Stimulated activated effector memory CD8-positive, alpha-beta T cell treated with anti-CD3 and anti-CD28 coated beads, Interleukin-12 subunit alpha, Interleukin-12 subunit beta, amount 100 ng/mL, for 72 hours (primary cell): ENCODE results near the gene CD96.
"Not testable (repeated sequence)": the region's sequence is repeated elsewhere in the genome, so short reads cannot be mapped to it uniquely, and the experiment has no call there.

Experiments
- ATAC-seq: fragments of 150-1000 bp; cut with Tn5 transposase; 2 replicates; pipeline ENCODE4 v1.10.0; 2021
- DNase-seq, 2 donors: peaks; one replicate each; pipeline ENCODE4 v3.0.0; 2021 to 2022; ENCODE audit warnings: low spot score in 2 of 2
- H3K27ac Mint-ChIP-seq: one replicate; pipeline ENCODE4 v1.8.0; 2022; ENCODE audit warnings: mild to moderate bottlenecking, mixed read lengths
- H3K36me3 Mint-ChIP-seq: one replicate; pipeline ENCODE4 v1.8.0; 2022; ENCODE audit warnings: mild to moderate bottlenecking, mixed read lengths
- H3K4me1 Mint-ChIP-seq: one replicate; pipeline ENCODE4 v1.8.0; 2022; ENCODE audit warnings: mixed read lengths
- H3K4me3 Mint-ChIP-seq: one replicate; pipeline ENCODE4 v1.8.0; 2022; ENCODE audit warnings: mild to moderate bottlenecking, mixed read lengths
- H3K9me3 Mint-ChIP-seq: one replicate; pipeline ENCODE4 v1.8.0; 2022; ENCODE audit warnings: mixed read lengths

CD96 gene

DNA sequence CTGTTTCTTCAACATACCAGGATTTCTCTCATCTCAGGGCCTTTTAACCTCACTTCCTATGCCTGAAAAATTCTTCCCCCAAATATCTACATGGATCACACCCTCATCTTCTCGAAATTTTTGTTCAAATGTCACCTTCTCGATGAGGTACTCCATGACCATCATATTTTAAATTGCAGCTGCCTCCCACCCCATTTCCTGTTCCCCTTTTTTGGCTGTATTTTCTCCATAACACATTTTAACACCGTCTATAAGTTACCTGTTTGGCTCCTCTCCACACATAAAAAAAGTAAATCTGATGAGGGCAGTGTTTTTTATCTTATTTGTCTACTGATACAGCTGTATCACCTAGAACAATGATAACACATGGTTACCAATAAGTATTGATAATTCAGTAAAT is 73.9 kb downstream of the CD96 start:
- Mint-ChIP-seq H3K4me1 (peaks cover 85% of the 10 kb centered on the region), H3K9me3 (no peaks in the 10 kb centered on the region), H3K36me3 (peaks cover 65% of the 10 kb centered on the region), H3K27ac (peak overlapping the region; percentile 99), H3K4me3 (peak overlapping the region; percentile 72)
- ATAC-seq (no peak), DNase-seq (no peak)

DNA sequence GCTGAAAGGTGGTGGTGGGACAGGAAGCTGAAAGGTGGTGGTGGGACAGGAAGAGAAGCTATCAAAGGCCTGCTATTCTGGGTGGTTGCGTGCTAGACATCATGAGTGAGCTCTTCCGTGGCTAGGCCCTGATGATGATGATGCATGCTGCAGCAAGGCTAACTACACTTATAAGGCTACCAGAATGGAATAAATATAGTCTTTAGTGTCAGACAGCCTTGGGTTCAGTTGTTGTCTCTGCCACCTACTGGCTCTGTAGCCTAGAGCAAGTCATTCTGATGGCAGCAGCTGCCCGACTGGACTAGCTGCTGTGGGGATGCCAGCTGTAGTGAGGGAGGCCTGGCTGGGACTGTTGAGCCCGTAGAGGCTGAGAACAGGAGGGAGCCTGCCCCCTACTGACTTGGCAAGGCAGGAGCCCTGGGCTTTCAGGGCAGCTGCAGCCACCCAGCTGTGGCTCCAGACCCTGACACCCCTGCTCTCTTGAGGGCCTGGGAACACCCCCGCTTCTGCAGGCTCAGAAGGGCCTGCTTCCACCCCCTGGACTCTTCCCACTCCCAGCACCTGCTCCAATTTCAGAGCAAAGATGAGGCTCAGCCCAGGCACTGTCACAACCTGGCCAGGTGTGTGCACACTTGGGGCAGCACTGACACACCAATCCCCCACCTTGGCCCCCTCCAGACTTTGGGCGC is 74.6 kb downstream of the CD96 start:
- peak; percentile 89 for ATAC-seq
- H3K27ac Mint-ChIP-seq: peak overlapping the region; percentile 99
- peak; percentile 51 to 87 for DNase-seq
- peaks cover 58% of the 10 kb centered on the region for H3K36me3 Mint-ChIP-seq
- H3K4me3 Mint-ChIP-seq: peak overlapping the region; percentile 72
- peaks cover 79% of the 10 kb centered on the region for H3K4me1 Mint-ChIP-seq
- no peaks in the 10 kb centered on the region for H3K9me3 Mint-ChIP-seq

DNA sequence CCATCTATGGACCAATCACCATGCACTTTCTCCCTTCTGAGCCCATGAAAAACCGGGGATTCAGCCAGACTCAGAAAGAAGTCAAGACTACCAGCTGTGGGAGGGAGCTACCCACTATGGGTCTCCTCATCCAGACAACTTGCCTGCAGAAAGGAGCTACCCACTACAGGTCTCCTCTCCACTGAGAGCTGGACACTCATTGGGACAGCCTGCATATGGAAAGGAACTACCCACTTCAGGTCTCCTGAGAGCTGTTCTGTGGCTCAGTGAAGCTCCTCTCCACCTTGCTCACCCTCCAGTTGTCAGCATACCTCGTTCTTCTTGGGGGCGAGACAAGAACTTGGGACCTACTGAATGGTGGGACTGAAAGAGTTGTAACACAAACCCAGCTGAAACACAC is 75.4 kb downstream of the CD96 start:
- Mint-ChIP-seq H3K9me3 (no peaks in the 10 kb centered on the region), H3K36me3 (peaks cover 57% of the 10 kb centered on the region), H3K27ac (peak overlapping the region; percentile 99), H3K4me1 (peaks cover 76% of the 10 kb centered on the region), H3K4me3 (peak overlapping the region; percentile 72)
- ATAC-seq: no peak
- no peak for DNase-seq

DNA sequence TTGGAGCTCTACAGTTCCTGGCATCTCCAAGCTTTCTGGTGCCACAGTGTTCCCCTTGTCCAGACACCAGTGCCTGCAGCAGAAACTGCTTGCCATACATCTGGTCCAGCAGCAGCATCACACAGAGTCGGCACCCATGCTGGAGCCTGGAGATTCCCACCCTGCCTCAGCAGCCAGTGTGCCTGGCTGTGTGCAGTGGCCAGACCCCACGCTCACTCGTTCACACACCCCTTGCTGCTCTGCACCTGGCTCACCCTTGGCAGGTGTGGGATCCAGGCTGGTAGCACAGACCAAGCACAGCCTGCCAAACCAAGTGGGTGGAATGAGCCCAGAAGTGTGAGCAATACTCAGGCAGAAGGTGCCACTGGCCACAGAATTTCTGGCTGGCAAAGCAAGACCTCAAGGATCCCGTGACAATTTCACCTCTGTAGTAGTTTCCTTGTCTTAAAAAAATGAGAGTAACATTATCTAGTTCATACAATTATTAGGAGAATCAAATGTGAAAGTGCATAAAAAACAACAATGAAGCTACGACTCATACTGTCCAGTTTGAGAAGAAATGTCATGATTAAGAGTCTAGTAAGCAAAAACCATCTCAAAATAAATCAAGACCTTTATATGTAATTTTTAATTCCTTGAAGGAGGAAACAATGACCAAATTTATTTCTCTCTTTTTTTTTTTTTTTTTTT is 76.1 kb downstream of the CD96 start:
- DNase-seq (no peak), ATAC-seq (peak; percentile 3)
- H3K9me3 Mint-ChIP-seq: no peaks in the 10 kb centered on the region
- H3K27ac Mint-ChIP-seq: peak overlapping the region; percentile 99
- peaks cover 69% of the 10 kb centered on the region for H3K4me1 Mint-ChIP-seq
- peaks cover 57% of the 10 kb centered on the region for H3K36me3 Mint-ChIP-seq
- H3K4me3 Mint-ChIP-seq: peak overlapping the region; percentile 72

DNA sequence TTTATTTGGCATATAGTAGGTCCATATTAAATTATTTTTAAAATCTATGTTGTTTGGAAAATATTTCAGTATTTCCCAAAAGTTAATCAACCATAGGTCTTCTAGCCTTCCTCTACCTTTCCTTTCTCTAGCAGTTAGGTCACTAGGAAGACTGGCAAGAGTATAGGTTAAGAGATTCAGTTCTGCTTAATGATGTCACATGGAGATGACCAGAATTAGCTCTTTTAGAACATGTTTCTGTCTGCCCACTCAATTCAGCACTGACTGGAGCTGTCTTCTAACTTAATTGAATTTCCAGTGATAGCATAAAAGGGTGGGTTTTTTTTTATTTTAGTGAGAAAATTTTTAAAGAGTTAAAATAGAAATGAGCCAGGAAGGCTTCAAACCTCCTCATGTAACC is 76.9 kb downstream of the CD96 start:
- H3K4me1 Mint-ChIP-seq: peaks cover 61% of the 10 kb centered on the region
- H3K27ac Mint-ChIP-seq: peak overlapping the region; percentile 99
- no peak for DNase-seq
- peaks cover 59% of the 10 kb centered on the region for H3K36me3 Mint-ChIP-seq
- peak overlapping the region; percentile 72 for H3K4me3 Mint-ChIP-seq
- ATAC-seq: no peak
- H3K9me3 Mint-ChIP-seq: no peaks in the 10 kb centered on the region

DNA sequence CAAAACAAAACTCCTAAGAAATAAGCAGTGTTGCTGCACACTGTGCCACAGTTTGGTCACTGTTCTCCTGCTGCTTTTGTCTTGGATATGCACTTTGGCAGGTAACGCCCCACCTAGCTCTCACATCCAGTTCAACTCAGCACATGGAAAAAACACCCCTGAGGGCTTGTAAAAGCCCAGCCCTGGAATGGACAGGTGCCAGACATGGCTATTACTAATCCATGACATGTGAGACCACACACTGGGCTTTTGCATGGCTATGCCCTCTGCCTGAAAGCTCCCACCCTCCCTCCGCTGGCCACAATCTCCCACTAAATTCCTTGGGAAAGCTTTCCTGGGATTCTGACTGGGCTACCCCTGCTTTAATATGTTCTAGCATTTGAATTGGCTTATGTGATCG is 77.8 kb downstream of the CD96 start:
- Mint-ChIP-seq H3K4me3 (no peak overlapping the region), H3K4me1 (peaks cover 60% of the 10 kb centered on the region), H3K9me3 (no peaks in the 10 kb centered on the region), H3K36me3 (peaks cover 61% of the 10 kb centered on the region), H3K27ac (peak overlapping the region; percentile 4)
- ATAC-seq (no peak), DNase-seq (no peak)

DNA sequence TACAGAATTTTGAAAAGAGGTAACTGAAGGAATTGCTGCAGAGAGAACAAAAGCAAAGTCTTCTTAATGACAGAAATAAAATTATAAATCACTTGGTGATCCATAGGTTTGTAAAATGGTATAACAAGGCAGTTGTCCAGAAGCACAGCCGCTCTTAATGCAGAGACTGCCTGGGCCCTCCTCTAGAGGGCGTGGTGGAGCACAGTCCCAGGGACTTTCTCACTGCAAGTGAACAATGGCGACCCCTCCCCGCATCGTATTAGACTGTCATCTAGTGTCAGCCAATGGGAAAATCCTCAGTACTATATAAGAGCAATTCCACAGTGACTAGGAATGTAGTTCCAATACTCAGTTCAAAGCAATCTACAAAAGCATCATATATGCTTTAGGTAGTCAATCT is 79.5 kb downstream of the CD96 start:
- no peak for ATAC-seq
- Mint-ChIP-seq H3K27ac (peak overlapping the region; percentile 4), H3K9me3 (no peaks in the 10 kb centered on the region), H3K4me3 (no peak overlapping the region), H3K4me1 (peaks cover 44% of the 10 kb centered on the region), H3K36me3 (peaks cover 61% of the 10 kb centered on the region)
- DNase-seq: no peak

DNA sequence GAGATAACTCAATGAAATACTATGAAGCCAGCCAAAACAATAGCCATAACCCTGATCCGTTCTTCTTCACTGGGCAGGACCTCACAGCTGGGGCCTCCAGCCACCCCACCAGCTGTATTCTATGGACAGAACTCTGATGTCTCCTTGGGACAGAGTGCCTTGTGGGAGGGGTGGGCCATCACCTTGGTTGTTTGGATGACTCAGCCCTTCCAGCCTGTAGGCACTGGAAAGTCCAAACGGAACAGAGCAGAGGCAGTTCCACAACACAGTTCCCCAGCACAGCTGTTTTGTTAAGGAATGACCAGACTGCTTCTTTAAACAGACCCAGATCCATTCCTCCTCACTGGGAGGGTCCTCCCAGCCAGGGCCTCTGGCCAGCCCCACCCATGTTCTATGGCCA is 85.1 kb downstream of the CD96 start:
- no peak for DNase-seq
- peaks cover 5% of the 10 kb centered on the region for H3K9me3 Mint-ChIP-seq

DNA sequence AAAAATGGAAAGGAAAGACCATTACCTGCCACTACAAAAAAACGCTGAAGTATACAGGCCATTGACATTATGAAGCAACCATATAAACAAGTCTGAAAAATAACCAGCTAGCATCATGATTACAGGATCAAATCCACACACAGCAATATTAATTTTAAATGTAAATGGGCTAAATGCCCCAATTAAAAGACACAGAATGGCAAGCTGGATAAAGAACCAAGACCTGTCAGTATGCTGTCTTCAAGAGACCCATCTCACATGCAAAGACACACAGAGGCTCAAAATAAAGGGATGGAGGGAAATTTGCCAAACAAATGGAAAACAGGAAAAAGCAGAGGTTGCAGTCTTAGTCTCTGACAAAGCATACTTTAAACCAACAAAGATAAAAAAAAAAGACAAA is 87.0 kb downstream of the CD96 start:
- ATAC-seq, H3K9me3 Mint-ChIP-seq, DNase-seq, H3K4me3 Mint-ChIP-seq: not testable (repeated sequence)
- peaks cover 31% of the 10 kb centered on the region for H3K4me1 Mint-ChIP-seq
- H3K36me3 Mint-ChIP-seq: peaks cover 52% of the 10 kb centered on the region
- H3K27ac Mint-ChIP-seq: peak overlapping the region; percentile 11

More for the DNA sequence above, 85.1 kb downstream of the CD96 start:
- peak overlapping the region; percentile 15 for H3K27ac Mint-ChIP-seq
- H3K4me3 Mint-ChIP-seq: no peak overlapping the region
- no peak for ATAC-seq
- peaks cover 31% of the 10 kb centered on the region for H3K4me1 Mint-ChIP-seq
- peaks cover 70% of the 10 kb centered on the region for H3K36me3 Mint-ChIP-seq

DNA sequence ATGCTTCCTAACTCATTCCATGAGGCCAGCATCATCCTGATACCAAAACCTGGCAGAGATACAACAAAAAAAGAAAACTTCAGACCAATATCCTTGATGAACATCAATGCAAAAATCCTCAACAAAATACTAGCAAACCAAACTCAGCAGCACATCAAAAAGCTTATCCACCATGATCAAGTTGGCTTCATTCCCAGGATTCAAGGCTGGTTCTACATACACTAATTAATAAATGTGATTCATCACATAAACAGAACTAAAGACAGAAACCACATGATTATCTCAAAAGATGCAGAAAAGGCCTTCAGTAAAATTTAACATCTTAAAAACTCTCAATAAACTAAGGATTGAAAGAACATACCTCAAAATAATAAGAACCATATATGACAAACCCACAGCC is 88.6 kb downstream of the CD96 start:
- not testable (repeated sequence) for DNase-seq, H3K9me3 Mint-ChIP-seq, H3K27ac Mint-ChIP-seq, H3K4me3 Mint-ChIP-seq, ATAC-seq
- H3K4me1 Mint-ChIP-seq: peaks cover 22% of the 10 kb centered on the region
- H3K36me3 Mint-ChIP-seq: peaks cover 41% of the 10 kb centered on the region

DNA sequence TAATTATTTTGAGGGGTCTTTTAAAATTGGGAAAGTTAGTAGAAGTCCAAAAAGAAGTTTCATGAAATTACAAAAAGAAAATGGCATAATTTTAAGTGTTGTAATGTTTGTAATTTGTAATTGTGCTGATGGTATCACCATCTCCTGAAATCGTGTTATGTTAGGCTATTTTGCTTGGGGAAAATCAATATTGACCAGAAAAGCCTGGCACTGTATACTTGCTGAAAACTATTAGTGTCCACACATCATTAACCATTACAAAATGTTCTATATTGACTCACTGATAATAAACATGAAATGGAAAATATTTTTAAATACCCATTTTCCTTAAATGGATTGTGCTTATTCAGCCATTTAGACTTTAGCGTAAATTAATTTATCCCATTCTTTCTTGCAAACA is 93.4 kb downstream of the CD96 start:
- Mint-ChIP-seq H3K9me3 (no peaks in the 10 kb centered on the region), H3K36me3 (peaks cover 45% of the 10 kb centered on the region), H3K27ac (no peak overlapping the region), H3K4me1 (no peaks in the 10 kb centered on the region), H3K4me3 (no peak overlapping the region)
- DNase-seq (no peak), ATAC-seq (no peak)

DNA sequence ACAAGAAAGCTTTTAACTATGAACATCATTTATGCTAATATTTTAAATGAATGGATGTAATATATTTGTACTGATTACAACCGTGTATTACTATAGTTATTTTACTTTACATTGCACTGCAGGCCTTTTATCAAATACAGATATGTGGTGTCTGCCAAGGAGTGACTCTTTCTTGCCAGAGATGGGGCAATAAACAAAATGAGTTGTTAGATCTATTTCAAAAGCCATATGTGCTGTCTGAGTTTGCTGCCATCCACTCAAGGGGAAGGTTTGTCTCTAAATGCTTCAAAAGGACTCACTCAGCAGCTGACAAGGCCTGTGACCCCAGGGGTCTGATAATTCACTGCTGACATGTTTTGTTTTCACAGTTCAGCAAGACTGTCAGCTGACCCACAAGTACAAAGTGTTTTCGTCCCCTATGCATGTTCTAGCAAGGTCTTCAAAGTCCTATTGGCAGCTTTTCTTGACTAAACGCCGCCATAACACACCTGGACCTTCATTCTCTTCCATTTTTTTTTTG is 94.4 kb downstream of the CD96 start:
- H3K27ac Mint-ChIP-seq: no peak overlapping the region
- no peak for ATAC-seq
- peaks cover 47% of the 10 kb centered on the region for H3K36me3 Mint-ChIP-seq
- no peak for DNase-seq
- H3K9me3 Mint-ChIP-seq: peaks cover 3% of the 10 kb centered on the region
- no peak overlapping the region for H3K4me3 Mint-ChIP-seq
- no peaks in the 10 kb centered on the region for H3K4me1 Mint-ChIP-seq

DNA sequence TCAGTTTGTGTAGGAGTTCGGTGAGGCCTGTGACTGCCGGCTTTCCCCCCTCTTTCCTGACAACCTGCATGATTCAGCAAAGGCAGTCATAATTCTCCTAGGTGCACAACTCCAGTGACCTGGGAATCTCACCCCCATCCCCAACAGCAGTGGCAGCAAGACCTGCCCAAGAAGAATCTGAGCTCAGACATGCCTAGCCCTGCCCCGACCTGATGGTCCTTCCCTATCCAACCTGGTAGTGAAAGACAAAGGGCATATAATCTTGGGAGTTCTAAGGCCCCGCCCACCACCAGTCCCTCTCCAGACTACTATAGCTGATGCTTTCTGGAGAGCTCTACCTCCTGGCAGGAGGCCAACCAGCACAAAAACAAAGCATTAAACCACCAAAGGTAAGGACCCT is 97.3 kb downstream of the CD96 start:
- Mint-ChIP-seq H3K36me3 (peaks cover 53% of the 10 kb centered on the region), H3K9me3 (peaks cover 13% of the 10 kb centered on the region)
- no peak for ATAC-seq

DNA sequence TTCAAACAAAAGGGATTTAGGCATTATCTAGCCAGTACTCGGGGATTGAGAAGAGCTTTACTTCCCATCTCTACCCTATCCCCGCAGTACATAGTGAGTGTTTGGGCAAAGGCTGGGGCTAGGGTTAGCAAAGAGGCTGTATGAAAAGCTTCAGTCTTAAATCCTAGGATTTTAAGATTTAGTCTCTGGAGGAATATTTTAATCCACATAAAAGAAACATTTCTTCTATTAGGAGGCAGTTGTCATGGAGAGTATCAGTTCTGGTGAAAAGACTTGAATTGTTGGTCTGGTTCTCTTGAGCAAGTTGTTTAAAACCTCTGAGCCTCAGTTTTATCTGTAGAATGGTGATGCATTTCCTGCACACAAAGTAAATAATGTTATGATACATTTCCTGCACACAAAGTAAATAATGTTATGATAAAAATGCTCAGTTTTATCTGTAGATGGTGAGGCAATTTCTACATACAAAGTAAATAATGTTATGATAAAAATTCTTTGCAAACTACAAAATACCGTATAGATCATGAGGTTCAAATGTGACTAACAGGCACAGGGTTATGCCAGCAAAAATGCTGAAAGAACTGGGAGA is 107.1 kb downstream of the CD96 start:
- Mint-ChIP-seq H3K9me3 (peaks cover 3% of the 10 kb centered on the region), H3K4me3 (no peak overlapping the region), H3K27ac (peak overlapping the region; percentile 76), H3K4me1 (peaks cover 6% of the 10 kb centered on the region), H3K36me3 (peaks cover 73% of the 10 kb centered on the region)
- ATAC-seq (no peak), DNase-seq (no peak)

More for the DNA sequence above, 97.3 kb downstream of the CD96 start:
- DNase-seq: no peak
- H3K4me1 Mint-ChIP-seq: no peaks in the 10 kb centered on the region
- H3K4me3 Mint-ChIP-seq: no peak overlapping the region
- H3K27ac Mint-ChIP-seq: peak overlapping the region; percentile 27

DNA sequence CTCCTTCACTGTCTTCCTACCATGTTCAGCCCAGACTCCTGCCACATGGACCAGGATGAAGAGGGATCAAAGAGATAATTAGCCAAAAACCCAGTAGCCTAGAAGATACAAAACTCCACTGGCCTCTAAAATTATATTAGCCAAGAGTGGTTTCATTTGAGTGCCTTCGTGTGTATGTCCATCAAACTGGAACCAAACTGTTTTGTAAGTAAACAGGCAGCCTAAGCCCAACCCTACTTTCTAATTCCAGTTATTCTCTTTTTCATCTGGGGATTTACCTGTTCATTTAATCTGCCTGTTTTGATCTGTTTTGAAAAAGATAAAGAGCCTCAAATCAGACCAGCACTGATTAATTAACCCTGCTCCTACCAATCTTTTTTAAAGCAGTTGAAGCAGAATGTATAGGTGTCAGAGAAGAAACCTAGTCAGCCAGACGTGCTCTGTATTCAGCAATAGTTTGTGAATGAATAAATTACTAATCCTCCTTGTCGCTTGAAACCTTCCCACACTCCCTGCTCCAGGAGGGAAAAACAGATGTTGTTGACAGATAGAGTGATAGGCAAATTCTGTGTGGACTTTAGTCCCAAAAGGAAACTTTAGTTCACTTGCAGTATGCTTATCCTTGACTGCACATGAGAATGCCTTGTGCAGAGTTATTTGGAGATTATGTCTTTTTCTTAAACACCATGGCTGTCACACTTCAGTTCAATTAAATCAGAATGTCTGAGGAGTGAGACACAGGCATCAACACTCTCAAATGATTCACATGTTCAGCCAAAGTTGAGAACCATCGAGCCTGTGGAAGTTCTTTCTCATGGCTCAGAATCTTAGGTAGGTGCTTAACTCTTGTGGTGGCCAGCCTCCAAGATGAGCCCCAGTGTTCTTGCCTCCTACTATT is 108.6 kb downstream of the CD96 start:
- Mint-ChIP-seq H3K4me1 (peaks cover 6% of the 10 kb centered on the region), H3K36me3 (peaks cover 82% of the 10 kb centered on the region), H3K4me3 (no peak overlapping the region), H3K27ac (peak overlapping the region; percentile 71), H3K9me3 (no peaks in the 10 kb centered on the region)
- ATAC-seq: no peak
- no peak for DNase-seq
